Breast epithelium (tissue), 3 donors: ENCODE measurements around the gene NSL1.

Experiments
- CTCF ChIP-seq, 3 donors: fragments of 450-650 bp; IDR thresholded peaks; one replicate each; pipeline ENCODE4 v1.5.1; 2016 to 2017; ENCODE audit warnings: antibody characterized with exemption in 3 of 3, mild to moderate bottlenecking in 3 of 3, moderate library complexity in 3 of 3
- POLR2A ChIP-seq: fragments of 450-650 bp; IDR thresholded peaks from one replicate; pipeline ENCODE4 v1.6.1; 2016; ENCODE audit warnings: antibody characterized with exemption, mild to moderate bottlenecking, moderate library complexity

DNA sequence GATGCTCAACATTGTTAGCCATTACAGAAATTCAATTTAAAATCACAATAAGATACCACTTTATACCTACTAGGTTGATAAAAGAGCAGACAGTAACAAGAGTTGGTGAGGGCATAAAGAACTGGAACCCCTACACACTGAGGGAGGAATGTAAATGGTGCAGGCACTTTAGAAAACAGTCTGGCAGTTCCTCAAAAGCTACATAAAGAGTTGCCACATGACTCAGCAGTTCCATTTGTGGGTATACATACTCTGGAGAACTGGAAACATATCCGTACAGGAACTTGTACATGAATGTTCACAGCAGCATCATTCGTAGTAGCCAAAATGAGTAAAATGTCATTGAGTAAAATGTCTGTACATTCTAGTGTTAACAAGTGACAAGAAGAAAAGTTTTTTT is 17.0 kb downstream of the NSL1 start:
- TF ChIP-seq POLR2A (no peak), CTCF (IDR thresholded peaks at IDR 0.05) (no peak)
